ENCODE data around the gene ANKRD29.
"Not testable (repeated sequence)": the region's sequence is repeated elsewhere in the genome, so short reads cannot be mapped to it uniquely, and the experiment has no call there.

ANKRD29 gene

DNA sequence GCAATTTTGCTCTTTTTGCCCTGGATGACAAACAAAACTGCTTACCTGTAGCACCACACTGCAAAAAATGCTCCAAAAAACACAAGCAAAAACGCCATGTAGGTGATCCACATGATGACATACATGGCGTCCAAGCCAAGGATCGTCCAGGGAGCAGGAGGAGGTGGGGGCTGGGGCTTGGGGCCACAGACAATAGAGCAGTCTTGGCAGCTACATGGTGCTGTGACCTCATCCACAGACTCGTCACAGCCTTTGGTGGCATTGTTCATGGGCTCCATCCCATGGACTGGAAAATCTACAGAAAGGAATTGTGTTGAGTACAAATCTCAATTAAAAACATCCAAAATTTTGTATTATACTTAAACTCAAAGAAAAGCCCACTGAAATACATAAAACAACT lies 102.5 kb downstream of the ANKRD29 start:
- no peak for ATAC-seq (ENCODE audit: low read depth)
- Histone ChIP-seq H3K36me3 (ENCODE audit: low read depth) (peaks cover 95% of the 10 kb centered on the region), H3K27me3 (ENCODE audit: insufficient read depth, poor library complexity, severe bottlenecking) (no peaks in the 10 kb centered on the region)

GRCh38 chr18:23557511-23557910 lies 105.2 kb downstream of the ANKRD29 start:
- not testable (repeated sequence) for H3K9me3 ChIP-seq (ENCODE audit: severe bottlenecking); DNase-seq (ENCODE audit: low spot score); ATAC-seq (ENCODE audit: low read depth); H3K4me1 ChIP-seq (ENCODE audit: insufficient read depth, poor library complexity, severe bottlenecking); H3K27ac ChIP-seq (ENCODE audit: poor library complexity, severe bottlenecking); H3K4me3 ChIP-seq (ENCODE audit: severe bottlenecking); H3K27me3 ChIP-seq (ENCODE audit: insufficient read depth, poor library complexity, severe bottlenecking)
- H3K36me3 ChIP-seq (ENCODE audit: low read depth): peaks cover 95% of the 10 kb centered on the region

More for the DNA sequence above, 102.5 kb downstream of the ANKRD29 start:
- Histone ChIP-seq H3K27ac (ENCODE audit: poor library complexity, severe bottlenecking) (no peak overlapping the region), H3K9me3 (ENCODE audit: severe bottlenecking) (no peaks in the 10 kb centered on the region), H3K4me3 (ENCODE audit: severe bottlenecking) (no peak overlapping the region), H3K4me1 (ENCODE audit: insufficient read depth, poor library complexity, severe bottlenecking) (no peaks in the 10 kb centered on the region)
- no peak for TF ChIP-seq CTCF (IDR thresholded peaks at IDR 0.05; ENCODE audit: poor library complexity, severe bottlenecking)
- DNase-seq (ENCODE audit: low spot score): no peak

- no peak for TF ChIP-seq CTCF (IDR thresholded peaks at IDR 0.05; ENCODE audit: poor library complexity, severe bottlenecking)
- Histone ChIP-seq H3K27ac (ENCODE audit: poor library complexity, severe bottlenecking) (no peak overlapping the region), H3K36me3 (ENCODE audit: low read depth) (peaks cover 97% of the 10 kb centered on the region), H3K27me3 (ENCODE audit: insufficient read depth, poor library complexity, severe bottlenecking) (no peaks in the 10 kb centered on the region), H3K4me3 (ENCODE audit: severe bottlenecking) (no peak overlapping the region), H3K4me1 (ENCODE audit: insufficient read depth, poor library complexity, severe bottlenecking) (no peaks in the 10 kb centered on the region), H3K9me3 (ENCODE audit: severe bottlenecking) (no peaks in the 10 kb centered on the region)
- ATAC-seq (ENCODE audit: low read depth) (no peak), DNase-seq (ENCODE audit: low spot score) (no peak)
Observed at GRCh38 chr18:23556145-23556780, 106.4 kb downstream of the ANKRD29 start.

GRCh38 chr18:23553887-23554286 lies 108.8 kb downstream of the ANKRD29 start:
- H3K4me3 ChIP-seq (ENCODE audit: severe bottlenecking): no peak overlapping the region
- H3K36me3 ChIP-seq (ENCODE audit: low read depth): peaks cover 95% of the 10 kb centered on the region
- H3K27ac ChIP-seq (ENCODE audit: poor library complexity, severe bottlenecking): no peak overlapping the region
- DNase-seq (ENCODE audit: low spot score) (no peak), ATAC-seq (ENCODE audit: low read depth) (no peak)
- no peaks in the 10 kb centered on the region for H3K27me3 ChIP-seq (ENCODE audit: insufficient read depth, poor library complexity, severe bottlenecking)
- no peak for TF ChIP-seq CTCF (IDR thresholded peaks at IDR 0.05; ENCODE audit: poor library complexity, severe bottlenecking)
- H3K4me1 ChIP-seq (ENCODE audit: insufficient read depth, poor library complexity, severe bottlenecking): no peaks in the 10 kb centered on the region
- no peaks in the 10 kb centered on the region for H3K9me3 ChIP-seq (ENCODE audit: severe bottlenecking)

- no peaks in the 10 kb centered on the region for H3K9me3 ChIP-seq (ENCODE audit: severe bottlenecking)
- no peak overlapping the region for H3K4me3 ChIP-seq (ENCODE audit: severe bottlenecking)
- no peak overlapping the region for H3K27ac ChIP-seq (ENCODE audit: poor library complexity, severe bottlenecking)
- H3K27me3 ChIP-seq (ENCODE audit: insufficient read depth, poor library complexity, severe bottlenecking): no peaks in the 10 kb centered on the region
- no peak for ATAC-seq (ENCODE audit: low read depth)
- no peak for DNase-seq (ENCODE audit: low spot score)
- H3K36me3 ChIP-seq (ENCODE audit: low read depth): peaks cover 96% of the 10 kb centered on the region
- TF ChIP-seq CTCF (IDR thresholded peaks at IDR 0.05; ENCODE audit: poor library complexity, severe bottlenecking): no peak
- no peaks in the 10 kb centered on the region for H3K4me1 ChIP-seq (ENCODE audit: insufficient read depth, poor library complexity, severe bottlenecking)
Observed at GRCh38 chr18:23552505-23552904, 110.2 kb downstream of the ANKRD29 start.

Measured in RWPE2 (cell line).